Smooth muscle cell of the pulmonary artery (primary cell): ENCODE measurements around the gene TECR. TPM values are rescaled to one million over a fixed set of nuclear protein-coding genes. Genes with fewer than 3 reads are reported as not detected.

Experiments used
- total RNA-seq: library from RNA; depleted of rRNA; stranded (reverse); fragments of >200 nt; gene quantifications from 2 replicates; pipeline ENCODE4 v1.2.3, GENCODE V29; 2014

Gene TECR
- 26.3 and 28.5 TPM in 2 replicates for total RNA-seq

GRCh38 chr19:14529254-14530004 lies at the start of gene TECR:
TSS of gene TECR (plus strand) at chr19:14529594. CDS start at chr19:14529697, 103 bp downstream.

GRCh38 chr19:14496029-14496833 lies 33.2 kb upstream of the TECR start, which contains the start of gene GIPC1:
TSS of gene GIPC1 (minus strand) at chr19:14496127. CDS start at chr19:14482976, 13,151 bp downstream.

GRCh38 chr19:14517840-14518505 lies 11.4 kb upstream of the TECR start, which contains the start of gene DNAJB1:
TSS of gene DNAJB1 (minus strand) at chr19:14518397. CDS start at chr19:14518349, 48 bp downstream.

GRCh38 chr19:14571695-14572490 lies 42.5 kb downstream of the TECR start, which contains the start of gene NDUFB7:
TSS of gene NDUFB7 (minus strand) at chr19:14572066. CDS start at chr19:14572000, 66 bp downstream.

GRCh38 chr19:14582894-14583340 lies 53.5 kb downstream of the TECR start, which contains the start of gene CLEC17A:
TSS of gene CLEC17A (plus strand) at chr19:14583084. CDS start at chr19:14583161, 77 bp downstream.

Other genes with a start within 250 kb of the TECR start
- 46.1 and 97.0 TPM in 2 replicates for gene ADGRE5, start 148.2 kb upstream of the TECR start, total RNA-seq
- 32.0 and 41.0 TPM in 2 replicates for gene DDX39A, start 110.3 kb upstream of the TECR start, total RNA-seq
- gene PKN1, start 96.3 kb upstream of the TECR start, total RNA-seq = 119 and 243 TPM in 2 replicates
- 4.4 and 7.9 TPM in 2 replicates for gene PTGER1, start 54.2 kb upstream of the TECR start, total RNA-seq
- 79.0 and 100 TPM in 2 replicates for gene GIPC1, start 33.5 kb upstream of the TECR start, total RNA-seq
- 50.8 and 66.4 TPM in 2 replicates for gene DNAJB1, start 11.2 kb upstream of the TECR start, total RNA-seq
- 108 and 130 TPM in 2 replicates for gene NDUFB7, start 42.5 kb downstream of the TECR start, total RNA-seq
- gene CLEC17A, start 53.5 kb downstream of the TECR start, total RNA-seq = 0.13 and 0.23 TPM in 2 replicates
- not detected in 2 replicates for gene ADGRE3, start 145.2 kb downstream of the TECR start, total RNA-seq
- 22.5 and 27.1 TPM in 2 replicates for gene ZNF333, start 160.5 kb downstream of the TECR start, total RNA-seq
- 0.13 and 0.30 TPM in 2 replicates for gene ADGRE2, start 249.0 kb downstream of the TECR start, total RNA-seq